ENCODE measurements around the gene KHNYN.

DNA sequence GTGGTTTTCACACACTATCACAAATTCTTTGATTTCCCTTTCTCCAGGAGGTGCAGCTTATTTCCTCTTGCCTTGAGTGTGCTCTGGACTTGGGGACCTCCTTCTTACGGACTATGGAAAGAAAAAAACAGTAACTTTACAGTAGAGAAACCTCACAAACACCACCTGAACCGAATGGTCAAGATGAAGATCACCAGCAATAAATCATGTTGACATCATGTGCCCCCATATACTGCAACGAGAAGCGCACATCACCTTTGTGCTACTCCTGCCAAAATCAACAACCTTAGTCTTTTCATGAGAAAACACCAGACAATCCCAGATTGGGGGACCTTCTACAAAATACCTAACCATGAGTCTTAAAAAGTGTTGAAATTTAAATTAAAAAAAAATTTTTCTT is 44.2 kb upstream of the KHNYN start:
- TF ChIP-seq, protein P1, sequence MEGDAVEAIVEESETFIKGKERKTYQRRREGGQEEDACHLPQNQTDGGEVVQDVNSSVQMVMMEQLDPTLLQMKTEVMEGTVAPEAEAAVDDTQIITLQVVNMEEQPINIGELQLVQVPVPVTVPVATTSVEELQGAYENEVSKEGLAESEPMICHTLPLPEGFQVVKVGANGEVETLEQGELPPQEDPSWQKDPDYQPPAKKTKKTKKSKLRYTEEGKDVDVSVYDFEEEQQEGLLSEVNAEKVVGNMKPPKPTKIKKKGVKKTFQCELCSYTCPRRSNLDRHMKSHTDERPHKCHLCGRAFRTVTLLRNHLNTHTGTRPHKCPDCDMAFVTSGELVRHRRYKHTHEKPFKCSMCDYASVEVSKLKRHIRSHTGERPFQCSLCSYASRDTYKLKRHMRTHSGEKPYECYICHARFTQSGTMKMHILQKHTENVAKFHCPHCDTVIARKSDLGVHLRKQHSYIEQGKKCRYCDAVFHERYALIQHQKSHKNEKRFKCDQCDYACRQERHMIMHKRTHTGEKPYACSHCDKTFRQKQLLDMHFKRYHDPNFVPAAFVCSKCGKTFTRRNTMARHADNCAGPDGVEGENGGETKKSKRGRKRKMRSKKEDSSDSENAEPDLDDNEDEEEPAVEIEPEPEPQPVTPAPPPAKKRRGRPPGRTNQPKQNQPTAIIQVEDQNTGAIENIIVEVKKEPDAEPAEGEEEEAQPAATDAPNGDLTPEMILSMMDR (IDR thresholded peaks at IDR 0.05) = no peak
- no peak for TF ChIP-seq ZBTB21 (CRISPR knock-in tag; IDR thresholded peaks at IDR 0.05; ENCODE audit: borderline replicate concordance)

Data from WTC11 (cell line).